Aorta (tissue), 5 donors: ENCODE data around the gene AUP1. TPM values are rescaled to one million over a fixed set of nuclear protein-coding genes. Genes with fewer than 3 reads are reported as not detected.

Experiments used
- ATAC-seq: fragments of 200-7000 bp; cut with Tn5 transposase; one replicate; pipeline ENCODE4 v1.9.1; 2022; ENCODE audit warnings: moderate library complexity; ENCODE audit not compliant: low FRiP score
- DNase-seq, 2 donors: peaks; one replicate each; pipeline ENCODE4 v3.0.0-alpha.2; 2020
- H3K27ac ChIP-seq, 2 donors: one replicate each; pipeline ENCODE4 v1.5.1; 2013; ENCODE audit warnings: low read length in 2 of 2, mild to moderate bottlenecking in 2 of 2, moderate library complexity in 2 of 2, control low read depth in 1 of 2, inconsistent platforms in 1 of 2, low read depth in 1 of 2
- H3K27me3 ChIP-seq, 2 donors: one replicate each; pipeline ENCODE4 v1.6.1; 2013; ENCODE audit warnings: control low read depth in 1 of 2, low read length in 1 of 2, mild to moderate bottlenecking in 1 of 2, moderate library complexity in 1 of 2; ENCODE audit not compliant: insufficient read depth in 2 of 2, control insufficient read depth in 1 of 2
- H3K36me3 ChIP-seq, 2 donors: one replicate each; pipeline ENCODE4 v1.6.1; 2013; ENCODE audit warnings: control low read depth in 1 of 2, low read length in 1 of 2, mild to moderate bottlenecking in 1 of 2; ENCODE audit not compliant: insufficient read depth in 2 of 2, control insufficient read depth in 1 of 2
- H3K4me1 ChIP-seq, 2 donors: one replicate each; pipeline ENCODE4 v1.6.1; 2013; ENCODE audit warnings: low read length in 2 of 2, control low read depth in 1 of 2, mild to moderate bottlenecking in 1 of 2, moderate library complexity in 1 of 2; ENCODE audit not compliant: insufficient read depth in 2 of 2, control insufficient read depth in 1 of 2
- H3K4me3 ChIP-seq, 2 donors: one replicate each; pipeline ENCODE4 v1.5.1; 2013; ENCODE audit warnings: low read length in 2 of 2, control low read depth in 1 of 2, mild to moderate bottlenecking in 1 of 2
- H3K9me3 ChIP-seq: one replicate; pipeline ENCODE4 v1.6.1; 2013; ENCODE audit warnings: mild to moderate bottlenecking, low read length; ENCODE audit not compliant: control insufficient read depth
- WGBS, 2 donors: extraction: QIAGEN DNeasy Blood & Tissue Kit; methylation state at CpG; one replicate each; pipeline ENCODE4 v1.1.7; 2013; 5-methylcytosine and 5-hydroxymethylcytosine counted together
- intact Hi-C, 2 donors: fragments of 100-400 bp; cut with DNase I; formaldehyde crosslinking; loops; one replicate each; pipeline versions ENCODE4 v1.14.2 to v1.15.0; 2022
- polyA plus RNA-seq, 2 donors: library from polyadenylated mRNA; stranded (reverse); fragments of 200-250 nt; gene quantifications; one replicate each; pipeline ENCODE4 v1.2.3, GENCODE V29; 2013
- total RNA-seq, 2 donors: library from RNA; stranded (reverse); fragmentation: NEBNext Ultra II Directional; extraction: Animal tissue kit (Norgen Biotek cat#: 25700); gene quantifications; one replicate each; pipeline ENCODE4 v1.2.1, GENCODE V29; 2021
- donor health status: healthy with polysubstance abuse.
- donor health status: Bipolar disorder and iron deficiency.
- donor health status: DM: no; HTN: no; CAD: no.
- donor health status: DM: no; HTN: no; CAD: no.
- donor health status: DM: yes; HTN: yes; CAD: no.

Gene AUP1
- total and polyA plus RNA-seq, 4 donors = 49.5 to 279 (median 79.2) TPM

DNA sequence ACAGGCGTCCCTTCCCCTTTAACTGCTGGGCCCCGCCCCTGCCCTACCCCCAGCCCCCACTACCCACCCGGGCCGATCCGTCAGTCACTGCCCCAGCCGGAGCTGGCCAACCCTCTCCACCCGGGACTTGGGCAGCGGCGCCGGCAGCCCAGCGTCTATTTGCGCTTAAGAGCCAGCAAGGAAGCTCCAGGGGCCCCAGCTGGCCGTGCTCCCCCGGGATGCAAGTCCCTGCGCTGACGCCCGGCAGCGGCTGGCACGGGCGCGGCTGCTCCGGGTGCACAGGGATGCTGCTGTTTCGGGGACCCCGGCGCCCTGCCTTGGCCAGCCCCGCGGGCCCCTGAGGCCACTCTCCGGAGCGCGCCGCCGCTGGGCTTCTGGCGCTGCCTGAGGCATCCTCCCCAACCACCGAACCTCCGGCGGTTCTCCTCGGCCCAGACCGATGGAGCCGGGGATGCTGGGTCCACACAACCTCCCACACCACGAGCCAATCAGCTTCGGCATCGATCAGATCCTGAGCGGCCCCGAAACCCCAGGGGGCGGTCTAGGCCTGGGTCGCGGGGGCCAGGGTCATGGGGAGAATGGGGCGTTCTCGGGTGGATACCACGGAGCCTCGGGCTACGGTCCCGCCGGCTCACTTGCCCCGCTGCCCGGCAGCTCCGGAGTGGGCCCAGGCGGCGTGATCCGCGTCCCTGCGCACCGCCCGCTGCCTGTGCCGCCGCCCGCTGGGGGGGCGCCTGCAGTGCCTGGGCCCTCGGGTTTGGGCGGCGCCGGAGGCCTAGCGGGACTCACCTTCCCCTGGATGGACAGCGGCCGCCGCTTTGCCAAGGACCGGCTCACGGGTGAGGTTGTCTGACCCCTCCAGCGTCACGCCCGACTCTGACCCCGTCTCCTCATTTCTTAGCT lies 14.9 kb downstream of the AUP1 start, which contains the start of gene TLX2:
Gene TLX2, plus strand, starts transcription at position 83 of the 903 bp plus-strand sequence. Its CDS starts 357 bp downstream, at position 440.
- DNase-seq = no peak
- ATAC-seq = no peak
- no peaks in the 10 kb centered on the region for H3K9me3 ChIP-seq
- H3K27ac ChIP-seq = no peak within 1 kb of the TSS
- intact Hi-C loops = no loop called here
- no peak within 1 kb of the TSS for H3K4me3 ChIP-seq
- no peaks in the 10 kb centered on the region for H3K27me3 ChIP-seq
- H3K4me1 ChIP-seq = no peaks in the 10 kb centered on the region
- no peaks in the 10 kb centered on the region for H3K36me3 ChIP-seq
- WGBS, 2 donors = 3 to 5% methylated on average over 52 to 82 of the region's 82 CpGs

DNA sequence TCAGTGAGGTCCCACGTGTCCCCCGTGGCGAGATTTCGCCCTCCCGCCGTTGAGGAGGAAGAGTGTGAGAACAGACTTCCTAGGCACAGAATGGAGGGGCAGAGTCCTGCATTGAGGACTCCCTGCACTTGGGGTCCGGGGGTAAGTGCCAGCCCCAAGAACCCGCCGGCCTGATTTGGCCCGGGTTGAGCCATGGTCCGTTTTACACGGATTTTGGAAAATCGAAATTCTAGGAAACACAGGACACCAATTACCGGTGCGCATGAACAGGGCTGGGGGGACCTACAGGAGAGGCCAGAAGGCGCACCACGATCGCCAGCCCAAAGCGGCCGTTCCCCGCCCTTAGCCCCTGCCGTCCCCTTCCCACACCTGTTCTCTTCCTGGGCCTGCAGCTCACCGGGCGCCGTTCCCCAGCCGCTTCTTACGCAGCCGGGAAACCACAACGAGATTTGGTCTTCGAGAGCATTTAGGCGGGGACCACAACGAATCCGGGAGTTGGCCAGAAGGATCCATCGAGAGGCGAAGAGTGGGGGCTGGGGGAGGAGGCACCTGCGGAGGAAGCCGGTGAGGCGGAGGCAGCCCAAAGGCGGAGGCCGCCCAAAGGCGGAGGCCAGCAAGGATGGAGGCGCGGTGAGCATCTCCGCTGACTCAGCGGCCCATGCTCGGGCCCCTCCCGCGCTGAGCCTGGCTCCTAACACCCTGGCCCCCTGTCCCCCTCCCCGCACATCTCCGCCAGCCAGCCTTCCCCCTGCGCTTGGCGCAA lies 15.7 kb downstream of the AUP1 start:
- no peaks in the 10 kb centered on the region for H3K4me1 ChIP-seq
- no peak overlapping the region for H3K4me3 ChIP-seq
- intact Hi-C loops = no loop called here
- no peaks in the 10 kb centered on the region for H3K9me3 ChIP-seq
- no peak overlapping the region for H3K27ac ChIP-seq
- no peaks in the 10 kb centered on the region for H3K27me3 ChIP-seq
- no peaks in the 10 kb centered on the region for H3K36me3 ChIP-seq
- 6% methylated on average over 49 to 52 of the region's 52 CpGs for WGBS, 2 donors
- peak in 1 of 2 donors; percentile 72 for DNase-seq
- ATAC-seq = no peak

DNA sequence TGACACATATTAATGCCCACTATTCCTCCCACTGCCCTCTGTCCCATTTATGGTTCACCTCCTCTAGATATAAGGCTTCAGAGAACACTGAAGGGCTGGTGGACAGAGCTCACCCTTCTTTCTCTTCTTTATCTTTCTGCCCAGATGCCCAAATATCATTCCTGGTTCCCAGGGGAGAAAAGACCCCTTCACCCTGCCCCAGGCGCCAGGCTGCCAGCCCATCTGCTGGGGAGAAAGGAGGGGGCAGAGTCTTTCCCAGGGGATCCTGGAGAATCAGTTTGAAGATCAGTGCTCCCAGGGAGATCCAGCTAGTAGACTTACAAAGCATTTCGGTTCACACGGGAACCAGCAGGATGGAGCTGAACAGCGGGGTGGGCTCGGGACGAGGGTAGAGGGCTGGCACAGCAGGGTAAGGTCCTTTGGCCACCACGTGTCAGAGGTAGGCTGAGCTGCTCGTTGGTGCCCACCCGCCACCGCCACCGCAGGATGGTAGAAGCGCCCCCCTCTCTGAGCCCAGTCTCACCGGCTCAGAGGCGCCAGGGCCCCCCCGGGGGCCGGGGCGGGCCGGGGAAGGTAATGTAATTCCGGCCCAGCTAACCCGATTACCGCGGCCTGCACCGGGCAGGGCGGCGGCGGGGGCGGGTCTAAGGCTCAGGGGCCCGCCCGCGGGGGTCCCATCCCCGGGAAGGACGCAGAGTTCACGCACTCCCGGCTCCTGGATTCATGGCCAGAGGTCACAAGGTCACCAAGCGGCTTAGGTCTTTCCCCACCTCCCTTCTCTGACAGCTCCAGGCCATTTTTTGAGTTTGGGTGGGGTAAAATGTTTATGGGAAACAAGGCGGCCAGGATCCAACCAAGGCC lies 16.5 kb downstream of the AUP1 start:
- Histone ChIP-seq H3K9me3 (no peaks in the 10 kb centered on the region), H3K36me3 (no peaks in the 10 kb centered on the region), H3K4me1 (no peaks in the 10 kb centered on the region), H3K4me3 (no peak overlapping the region), H3K27ac (no peak overlapping the region), H3K27me3 (no peaks in the 10 kb centered on the region)
- no peak for DNase-seq
- intact Hi-C loops = no loop called here
- no peak for ATAC-seq
- WGBS, 2 donors = 8% methylated on average over 26 to 36 of the region's 36 CpGs

DNA sequence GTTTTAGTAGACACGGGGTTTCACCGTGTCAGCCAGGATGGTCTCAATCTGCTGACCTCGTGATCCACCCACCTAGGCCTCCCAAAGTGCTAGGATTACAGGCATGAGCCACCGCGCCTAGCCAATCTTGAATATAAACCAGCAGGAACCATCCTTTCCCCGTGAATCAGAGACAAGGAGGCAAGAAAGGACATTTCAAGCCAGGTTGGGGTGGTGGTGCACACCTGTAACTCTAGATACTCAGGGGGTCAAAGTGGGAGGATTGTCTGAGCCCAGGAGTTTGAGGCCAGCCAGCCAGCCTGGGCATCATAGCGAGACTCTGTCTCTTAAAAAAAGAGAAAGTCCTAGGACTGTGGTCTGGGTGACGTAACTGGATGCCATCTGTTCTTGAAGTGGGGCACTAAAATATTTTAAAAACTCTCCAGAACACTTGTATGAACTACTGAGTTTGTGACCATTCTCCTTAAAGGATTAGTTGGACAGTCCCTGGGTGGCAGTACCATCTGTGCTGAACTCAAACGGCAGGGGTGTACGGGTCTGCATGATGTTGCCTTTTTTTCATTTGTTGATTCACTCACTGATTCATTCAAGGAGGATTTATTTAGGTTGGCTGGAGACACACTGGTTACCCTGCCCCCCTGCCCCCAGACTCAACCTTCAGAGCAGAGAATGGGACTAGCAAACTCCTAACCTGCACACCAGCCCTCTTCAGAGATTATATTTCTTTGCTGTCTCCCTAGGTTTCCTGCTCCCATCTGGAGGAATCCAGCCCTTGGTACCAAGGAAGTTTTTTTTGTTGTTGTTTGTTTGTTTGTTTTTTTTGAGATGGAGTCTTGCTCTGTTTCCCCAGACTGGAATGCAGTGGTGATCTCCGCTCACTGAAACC lies 18.2 kb downstream of the AUP1 start:
- Histone ChIP-seq H3K4me3 (no peak overlapping the region), H3K9me3 (no peaks in the 10 kb centered on the region), H3K27me3 (no peaks in the 10 kb centered on the region), H3K4me1 (no peaks in the 10 kb centered on the region), H3K36me3 (no peaks in the 10 kb centered on the region), H3K27ac (no peak overlapping the region)
- intact Hi-C loops = no loop called here
- DNase-seq = no peak
- WGBS, 2 donors = 28 to 37% methylated on average over 11 of the region's 11 CpGs
- ATAC-seq = no peak

DNA sequence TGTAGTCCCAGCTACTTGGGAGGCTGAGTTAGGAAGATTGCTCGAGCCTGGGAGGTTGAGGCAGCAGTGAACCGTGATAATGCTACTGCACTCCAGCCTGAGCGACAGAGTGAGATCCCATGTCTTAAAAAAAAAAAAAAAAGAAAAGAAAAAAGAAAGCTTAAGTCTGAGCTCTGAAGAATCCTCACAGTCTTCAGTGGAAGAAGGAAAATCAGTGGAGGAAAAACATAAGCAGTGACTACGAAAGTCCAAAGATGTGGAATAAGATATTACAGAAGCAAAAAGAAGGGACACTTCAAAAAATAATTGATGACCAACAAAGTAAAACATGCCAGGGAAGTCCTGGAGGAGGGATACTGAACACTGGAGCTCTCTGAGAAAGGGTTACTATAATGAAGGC lies 19.2 kb downstream of the AUP1 start:
- 74 to 78% methylated on average over 4 of the region's 4 CpGs for WGBS, 2 donors
- Histone ChIP-seq H3K4me1 (no peaks in the 10 kb centered on the region), H3K4me3 (no peak overlapping the region), H3K27me3 (no peaks in the 10 kb centered on the region), H3K9me3 (no peaks in the 10 kb centered on the region), H3K27ac (no peak overlapping the region), H3K36me3 (peaks cover 0 to 1% of the 10 kb centered on the region in 2 donors)
- intact Hi-C loops = no loop called here
- no peak for ATAC-seq
- DNase-seq = no peak

DNA sequence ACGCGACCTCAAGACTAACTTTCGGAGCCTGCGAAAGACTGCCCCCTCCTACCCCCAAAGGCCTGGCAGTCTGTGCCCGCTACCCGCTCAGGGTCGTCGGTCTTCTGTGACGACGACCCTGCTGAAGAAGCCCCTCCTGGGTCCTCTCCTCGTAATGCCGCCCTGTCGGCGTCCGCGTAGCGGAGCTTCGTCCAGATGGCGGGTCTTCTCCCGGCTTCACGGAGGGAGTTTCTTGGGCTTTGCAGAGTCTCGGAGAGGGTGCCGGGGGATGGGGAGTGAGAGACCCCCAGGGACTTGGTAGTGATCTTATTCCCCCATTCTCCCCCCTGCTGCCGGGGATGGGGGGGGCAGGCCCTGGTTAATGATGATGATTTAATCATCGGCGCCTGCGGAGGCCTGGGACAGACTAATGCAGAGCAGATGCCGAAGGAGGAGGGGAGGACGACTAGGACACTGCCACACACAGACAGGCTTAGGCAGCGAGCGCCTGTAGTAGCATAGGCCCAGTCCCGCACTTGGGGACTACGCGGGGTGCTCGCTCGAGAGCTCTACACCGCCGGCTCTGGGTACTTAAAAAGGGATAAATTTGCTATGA lies 21.5 kb downstream of the AUP1 start:
- DNase-seq = no peak
- H3K27ac ChIP-seq = peak overlapping the region in 1 of 2 donors; percentile 23
- intact Hi-C loops = loop anchor here in 1 of 2 donors (2.0 kb wide), 1 partner anchor 21 kb away; the partner anchor contains the start of genes AUP1 and HTRA2
- H3K4me3 ChIP-seq = peak overlapping the region; percentile 15 to 51
- no peaks in the 10 kb centered on the region for H3K27me3 ChIP-seq
- H3K36me3 ChIP-seq = peaks cover 0 to 1% of the 10 kb centered on the region in 2 donors
- 17 to 18% methylated on average over 38 of the region's 38 CpGs for WGBS, 2 donors
- H3K9me3 ChIP-seq = no peaks in the 10 kb centered on the region
- no peak for ATAC-seq
- H3K4me1 ChIP-seq = no peaks in the 10 kb centered on the region

DNA sequence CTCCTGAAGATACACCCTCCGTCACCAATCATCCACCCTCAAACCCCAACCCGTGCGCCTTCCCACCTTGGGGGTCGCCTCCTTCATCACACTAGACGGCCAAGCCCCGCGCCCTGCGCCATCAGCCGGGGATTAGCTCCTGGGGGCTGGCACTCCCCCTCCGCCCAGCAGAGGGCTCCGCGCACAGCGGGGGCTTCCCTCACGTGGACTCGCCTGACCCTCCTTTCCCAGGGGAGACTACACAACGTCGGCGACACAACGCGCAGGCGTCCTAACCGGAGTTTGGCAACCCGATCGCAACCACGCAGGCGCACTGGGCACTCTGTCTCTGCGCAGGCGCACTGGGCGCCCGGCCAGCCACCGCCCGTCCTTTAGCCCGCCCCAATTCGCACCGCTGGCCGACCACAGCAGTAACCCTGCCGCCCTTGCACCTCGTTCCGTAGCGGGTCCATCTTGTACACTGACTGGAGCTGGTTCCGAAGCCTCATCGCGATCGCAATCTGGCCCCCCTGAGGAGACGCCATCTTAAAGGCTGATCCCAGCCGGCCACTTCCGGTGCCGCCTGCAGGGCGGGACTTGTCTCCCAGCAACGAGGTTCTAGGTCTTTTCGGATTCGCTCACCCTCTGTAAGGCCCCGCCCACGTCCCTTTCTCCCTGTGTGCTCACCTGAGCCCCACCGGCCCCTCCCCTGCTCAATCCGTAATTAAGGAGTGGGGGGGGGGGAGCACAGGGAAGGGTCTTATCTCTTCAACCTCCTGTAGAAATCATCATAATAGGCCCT lies 22.2 kb downstream of the AUP1 start, which contains the start of gene PCGF1:
Gene PCGF1, minus strand, starts transcription at position 551 of the 781 bp plus-strand sequence. Its CDS starts 27 bp downstream, at position 524.
- Histone ChIP-seq H3K36me3 (peaks cover 0 to 1% of the 10 kb centered on the region in 2 donors), H3K4me3 (peak within 1 kb of the TSS; percentile 16 to 51), H3K27me3 (no peaks in the 10 kb centered on the region), H3K4me1 (no peaks in the 10 kb centered on the region), H3K27ac (peak within 1 kb of the TSS in 1 of 2 donors; percentile 79), H3K9me3 (no peaks in the 10 kb centered on the region)
- ATAC-seq (peak; percentile 96), DNase-seq (peak; percentile 99 to 100)
- WGBS, 2 donors = 1% methylated on average over 56 of the region's 56 CpGs
- intact Hi-C loops = loop anchor here in 1 of 2 donors (2.0 kb wide), 1 partner anchor 21 kb away; the partner anchor contains the start of genes AUP1 and HTRA2
